Keratinocyte (primary cell): ENCODE data around the gene GGCX. TPM values are rescaled to one million over a fixed set of nuclear protein-coding genes. Genes with fewer than 3 reads are reported as not detected.

Experiments
- DNase-seq: peaks from one replicate; pipeline ENCODE4 v3.0.0-alpha.2; 2011; ENCODE audit warnings: low read depth, missing footprints, low spot score
- FAIRE-seq: peaks from 2 replicates; lab custom pipeline; 2011; peaks lifted over from hg19 to GRCh38; lab: Jason Lieb, UNC
- H2AFZ ChIP-seq: 2 replicates; pipeline ENCODE4 v1.6.0; 2012; ENCODE audit warnings: low read length, control low read depth, inconsistent platforms; ENCODE audit not compliant: control insufficient read depth
- H3K27ac ChIP-seq: 2 replicates; pipeline ENCODE4 v1.5.1; 2011; ENCODE audit warnings: low read length; ENCODE audit not compliant: control insufficient read depth, insufficient read depth
- H3K27me3 ChIP-seq: 3 replicates; pipeline ENCODE4 v1.6.0; 2011; ENCODE audit warnings: low read length; ENCODE audit not compliant: control insufficient read depth, insufficient read depth; ENCODE audit errors: extremely low read depth
- H3K36me3 ChIP-seq, 2 experiments: 2 replicates in 1 of 2; 3 replicates in 1 of 2; pipeline ENCODE4 v1.5.1; 2011; ENCODE audit warnings: low read length in 2 of 2, mild to moderate bottlenecking in 1 of 2; ENCODE audit not compliant: control insufficient read depth in 2 of 2, insufficient read depth in 2 of 2; ENCODE audit errors: extremely low read depth in 1 of 2
- H3K4me1 ChIP-seq: 3 replicates; pipeline ENCODE4 v1.5.1; 2011; ENCODE audit warnings: low read length; ENCODE audit not compliant: control insufficient read depth, insufficient read depth; ENCODE audit errors: extremely low read depth
- H3K4me2 ChIP-seq: 3 replicates; pipeline ENCODE4 v1.6.0; 2011; ENCODE audit warnings: low read depth, low read length; ENCODE audit not compliant: control insufficient read depth, insufficient read depth; ENCODE audit errors: extremely low read depth
- H3K4me3 ChIP-seq, 3 experiments: fragments of 200-600 bp in 1 of 3; sonication (generic) in 1 of 3; 2 replicates in 2 of 3; 3 replicates in 1 of 3; pipeline ENCODE4 v1.5.1; 2011 to 2016; ENCODE audit warnings: low read length in 3 of 3, mild to moderate bottlenecking in 3 of 3, control low read depth in 2 of 3, inconsistent platforms in 1 of 3, low read depth in 1 of 3, mixed read lengths in 1 of 3, mixed run types in 1 of 3, moderate library complexity in 1 of 3; ENCODE audit not compliant: control insufficient read depth in 2 of 3, insufficient read depth in 2 of 3; ENCODE audit errors: extremely low read depth in 1 of 3
- H3K79me2 ChIP-seq: 2 replicates; pipeline ENCODE4 v1.6.0; 2012; ENCODE audit warnings: low read length; ENCODE audit not compliant: control insufficient read depth, insufficient read depth
- H3K9ac ChIP-seq: 3 replicates; pipeline ENCODE4 v1.6.0; 2011; ENCODE audit warnings: low read length; ENCODE audit not compliant: control insufficient read depth, insufficient read depth; ENCODE audit errors: extremely low read depth
- H3K9me1 ChIP-seq: 3 replicates; pipeline ENCODE4 v1.6.0; 2011; ENCODE audit warnings: low read length; ENCODE audit not compliant: control insufficient read depth, insufficient read depth; ENCODE audit errors: extremely low read depth
- H3K9me3 ChIP-seq: 2 replicates; pipeline ENCODE4 v1.5.1; 2012; ENCODE audit warnings: low read depth, low read length; ENCODE audit not compliant: control insufficient read depth
- H4K20me1 ChIP-seq: 3 replicates; pipeline ENCODE4 v1.6.0; 2011; ENCODE audit warnings: low read length; ENCODE audit not compliant: control insufficient read depth, insufficient read depth; ENCODE audit errors: extremely low read depth
- CTCF ChIP-seq, 3 experiments: IDR thresholded peaks in 1 of 3; conservative IDR thresholded peaks in 1 of 3; optimal IDR thresholded peaks in 1 of 3; 2 replicates in 2 of 3; 3 replicates in 1 of 3; pipeline versions ENCODE3 to v1.5.1; 2011; ENCODE audit warnings: low read length in 3 of 3, mild to moderate bottlenecking in 3 of 3, moderate library complexity in 2 of 3, control low read depth in 1 of 3, inconsistent platforms in 1 of 3; ENCODE audit not compliant: insufficient read depth in 2 of 3; ENCODE audit errors: extremely low read depth in 1 of 3
- EZH2 ChIP-seq: IDR thresholded peaks from one replicate; pipeline ENCODE4 v1.6.1; 2012; ENCODE audit warnings: inconsistent platforms, mild to moderate bottlenecking, low read length, moderate library complexity
- dilution Hi-C: fragments of 300-500 bp; cut with MboI; formaldehyde crosslinking; loops from one replicate; pipeline ENCODE4 v1.7.0; 2020; ENCODE audit warnings: low sequenced_read_pairs; ENCODE audit not compliant: extremely low pct_ligation_motif_present
- polyA plus RNA-seq, 5 experiments: library from polyadenylated mRNA; depleted of rRNA in 3 of 5; stranded (reverse) in 3 of 5; stranded (forward) in 1 of 5; unstranded in 1 of 5; fragments of >200 nt; gene quantifications; 1 replicate in 1 of 5; 2 replicates in 3 of 5; 3 replicates in 1 of 5; pipeline versions ENCODE4 v1.2.1 to v1.2.3, GENCODE V29; 2011 to 2012; ENCODE audit warnings: missing spikeins in 2 of 5, low read depth in 1 of 5, low replicate concordance in 1 of 5

Gene GGCX
- polyA plus RNA-seq, 1 donor (not counting 4 experiments of a cell fraction or from before 2014, with no cell fraction given), result 34.3 TPM

GRCh38 chr2:85585781-85586105 is 24.4 kb upstream of the GGCX start:
- Histone ChIP-seq H3K27ac (peak overlapping the region; percentile 13), H3K9me1 (no peaks in the 10 kb centered on the region), H3K4me2 (peak overlapping the region; percentile 68), H3K4me1 (peaks cover 20% of the 10 kb centered on the region), H3K4me3 (no peak overlapping the region), H3K9ac (no peak overlapping the region), H3K9me3 (no peaks in the 10 kb centered on the region), H3K79me2 (no peaks in the 10 kb centered on the region), H3K36me3 (peaks cover 11 to 13% of the 10 kb centered on the region in 2 experiments), H2AFZ (no peak overlapping the region), H4K20me1 (no peaks in the 10 kb centered on the region), H3K27me3 (no peaks in the 10 kb centered on the region)
- FAIRE-seq (no peak), DNase-seq (no peak)
- TF ChIP-seq CTCF (optimal IDR thresholded peaks at IDR 0.05 in 1 of 3, IDR thresholded peaks at IDR 0.05 in 1 of 3, conservative IDR thresholded peaks at IDR 0.05 in 1 of 3; ENCODE audit: extremely low read depth in 1 of 3, insufficient read depth in 2 of 3, low read length in 3 of 3), result no peak
- no peak for TF ChIP-seq EZH2
- dilution Hi-C loops, result no loop called here

GRCh38 chr2:85584857-85585780 is 23.8 kb upstream of the GGCX start:
- H3K27ac ChIP-seq, result peak overlapping the region; percentile 13
- peaks cover 14% of the 10 kb centered on the region for H3K4me1 ChIP-seq
- H3K4me2 ChIP-seq, result peak overlapping the region; percentile 68
- dilution Hi-C loops, result no loop called here
- DNase-seq (no peak), FAIRE-seq (peak; percentile 91)
- H3K9me1 ChIP-seq, result no peaks in the 10 kb centered on the region
- peak overlapping the region in 2 of 3 experiments; percentile 15 to 43 for H3K4me3 ChIP-seq
- H3K36me3 ChIP-seq, result peaks cover 12 to 17% of the 10 kb centered on the region in 2 experiments
- peak overlapping the region; percentile 53 for H2AFZ ChIP-seq
- peak overlapping the region; percentile 30 for H3K9ac ChIP-seq
- no peaks in the 10 kb centered on the region for H3K9me3 ChIP-seq
- H3K79me2 ChIP-seq, result no peaks in the 10 kb centered on the region
- H4K20me1 ChIP-seq, result no peaks in the 10 kb centered on the region
- H3K27me3 ChIP-seq, result no peaks in the 10 kb centered on the region
- TF ChIP-seq CTCF (optimal IDR thresholded peaks at IDR 0.05 in 1 of 3, IDR thresholded peaks at IDR 0.05 in 1 of 3, conservative IDR thresholded peaks at IDR 0.05 in 1 of 3; ENCODE audit: extremely low read depth in 1 of 3, insufficient read depth in 2 of 3, low read length in 3 of 3) (no peak), EZH2 (no peak)
